GM21786 (cell line): Measurements from ENCODE around the gene NCOR1.
"Not testable (repeated sequence)": the region's sequence is repeated elsewhere in the genome, so short reads cannot be mapped to it uniquely, and the experiment has no call there.

Source experiments
- ATAC-seq: cut with Tn5 transposase; IDR thresholded peaks from one replicate; pipeline ENCODE4 v1.9.1; 2021; ENCODE audit not compliant: unreplicated experiment

NCOR1 gene

DNA sequence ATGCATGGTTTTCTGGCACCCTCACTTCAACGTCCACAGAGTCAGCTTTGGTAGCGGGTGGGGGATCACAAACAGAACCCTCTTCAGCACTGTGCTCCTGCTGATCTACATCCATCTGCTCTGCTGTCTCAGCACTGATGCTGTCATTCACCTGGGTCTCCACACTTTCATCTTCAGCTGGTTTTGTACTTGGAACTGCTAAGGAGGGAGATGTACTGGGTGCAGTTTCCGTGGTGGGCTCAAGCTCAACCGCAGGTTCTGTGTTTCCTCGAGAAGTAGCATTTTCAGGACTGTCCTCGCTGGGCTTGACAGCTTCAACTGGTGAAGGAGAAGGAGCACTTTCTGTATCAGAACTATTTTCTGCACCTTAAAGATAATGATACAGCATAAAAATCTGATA lies 113.9 kb downstream of the NCOR1 start:
- no peak for ATAC-seq

GRCh38 chr17:16100737-16101400 lies 114.5 kb downstream of the NCOR1 start:
- ATAC-seq: no peak

GRCh38 chr17:16091773-16092172 lies 123.6 kb downstream of the NCOR1 start:
- ATAC-seq: no peak

DNA sequence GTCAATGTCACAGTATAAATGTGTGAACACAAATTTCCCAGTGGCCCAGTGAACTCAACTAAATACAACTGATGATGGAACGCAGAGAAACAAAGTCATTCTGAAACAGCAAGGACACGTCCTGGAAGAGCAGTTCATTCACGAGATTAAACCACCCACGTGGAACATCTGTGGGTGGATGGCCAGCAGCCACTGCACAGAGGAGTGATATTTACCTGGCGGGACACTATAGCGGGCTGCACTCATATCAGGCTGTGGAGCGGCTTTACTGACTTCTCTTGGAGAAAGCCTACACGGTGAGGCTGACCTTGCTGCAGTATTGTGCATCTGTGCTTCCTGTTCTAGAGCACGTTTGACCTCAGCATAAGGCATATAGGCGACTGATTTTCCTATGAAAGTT lies 128.4 kb downstream of the NCOR1 start:
- no peak for ATAC-seq

DNA sequence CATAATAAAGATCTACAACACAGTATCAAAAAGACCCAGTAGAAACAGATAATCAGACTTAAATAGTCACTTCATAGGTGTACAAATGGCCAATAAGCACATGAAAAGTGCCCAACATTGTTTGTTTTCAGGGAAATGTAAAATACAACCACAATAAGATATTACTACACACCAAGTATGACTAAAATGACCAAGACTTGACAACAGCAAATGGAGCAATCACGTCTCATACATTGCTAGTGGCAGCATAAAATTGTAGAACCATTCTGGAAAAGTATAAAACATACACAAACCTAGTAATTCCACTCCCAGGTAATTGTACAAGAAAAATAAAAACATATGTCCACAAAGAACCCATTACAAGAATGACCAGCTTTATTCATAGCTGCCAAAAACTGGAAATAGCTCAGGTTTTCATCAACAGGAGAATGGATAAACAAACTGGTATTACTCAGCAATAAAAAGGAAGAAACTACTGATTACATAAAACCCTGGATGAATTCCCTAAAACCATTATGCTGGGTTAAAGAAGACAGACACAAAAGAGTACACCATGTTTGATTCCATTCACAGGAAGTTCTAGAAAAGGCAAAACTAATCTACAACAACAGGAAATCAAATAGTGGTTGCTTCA lies 130.2 kb downstream of the NCOR1 start:
- no peak for ATAC-seq

GRCh38 chr17:16083223-16083622 lies 132.1 kb downstream of the NCOR1 start:
- ATAC-seq: no peak

DNA sequence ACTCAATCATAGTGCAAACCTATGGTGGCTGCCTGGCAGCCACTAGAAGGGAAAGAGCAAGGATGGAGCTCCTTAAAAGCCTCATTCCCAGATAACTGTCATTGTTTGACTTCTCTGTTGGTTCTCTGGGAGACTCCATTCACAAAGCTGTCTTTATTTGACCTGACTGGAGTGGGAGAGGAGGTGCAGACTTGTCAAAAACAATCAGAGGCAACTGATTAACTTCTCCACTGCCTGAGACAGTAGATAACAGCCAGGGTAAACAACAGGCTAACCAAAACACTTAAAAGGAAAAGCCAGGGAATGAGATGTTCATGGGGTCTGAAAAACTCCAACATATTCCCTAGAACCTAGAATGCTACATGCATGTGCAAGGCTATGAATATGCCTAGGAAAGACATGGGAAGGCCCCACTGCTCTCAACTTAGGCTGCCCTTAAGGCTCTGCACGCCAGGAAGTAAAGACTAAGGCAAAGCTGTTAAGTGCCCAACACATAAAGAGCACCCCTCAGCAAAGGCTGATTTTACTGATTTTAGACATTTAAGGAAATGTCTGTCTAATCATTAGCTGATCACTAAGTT lies 133.7 kb downstream of the NCOR1 start:
- no peak for ATAC-seq

- ATAC-seq: no peak
Measured at GRCh38 chr17:16080366-16080765, 135.0 kb downstream of the NCOR1 start.

GRCh38 chr17:16075949-16076348 lies 139.4 kb downstream of the NCOR1 start:
- no peak for ATAC-seq

DNA sequence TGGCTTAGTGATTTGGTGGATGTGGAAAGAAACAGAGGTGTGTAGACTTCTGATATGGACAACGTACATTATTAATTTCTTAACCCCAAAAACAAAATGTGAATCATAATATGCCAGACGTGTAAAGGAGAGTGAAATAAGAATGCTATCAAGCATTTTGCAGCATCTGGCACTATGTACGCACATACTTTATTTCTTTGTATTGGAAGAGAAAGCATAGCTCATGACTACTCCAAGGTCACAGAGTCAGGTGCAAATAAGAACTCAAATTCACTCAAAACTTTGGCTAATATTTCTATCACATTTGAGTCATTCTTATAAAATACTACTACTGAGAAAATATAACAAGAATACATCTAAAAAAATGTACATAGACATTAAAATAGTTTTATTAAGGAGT lies 140.9 kb downstream of the NCOR1 start:
- no peak for ATAC-seq

- ATAC-seq: no peak
Measured at GRCh38 chr17:16073845-16074244, 141.5 kb downstream of the NCOR1 start.

- no peak for ATAC-seq
Measured at GRCh38 chr17:16072031-16072430, 143.3 kb downstream of the NCOR1 start.

DNA sequence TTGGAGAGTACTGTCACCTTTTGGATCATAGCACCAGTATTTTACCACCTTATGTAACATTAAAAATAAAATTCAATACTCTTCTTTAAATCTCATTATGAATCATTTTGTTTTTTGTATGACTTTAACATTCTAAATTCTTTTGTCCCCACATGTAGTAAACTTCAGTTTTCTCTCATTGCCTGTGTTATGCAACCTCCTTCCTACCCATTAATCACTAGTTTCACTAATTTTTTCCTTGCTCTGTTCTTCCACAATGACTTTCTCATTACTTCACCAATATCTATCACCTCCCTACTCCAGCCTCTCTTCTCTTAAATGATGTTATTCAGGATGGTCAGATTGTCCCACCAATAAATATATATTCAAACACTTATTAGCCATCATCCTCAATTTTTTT lies 147.0 kb downstream of the NCOR1 start:
- ATAC-seq: no peak

DNA sequence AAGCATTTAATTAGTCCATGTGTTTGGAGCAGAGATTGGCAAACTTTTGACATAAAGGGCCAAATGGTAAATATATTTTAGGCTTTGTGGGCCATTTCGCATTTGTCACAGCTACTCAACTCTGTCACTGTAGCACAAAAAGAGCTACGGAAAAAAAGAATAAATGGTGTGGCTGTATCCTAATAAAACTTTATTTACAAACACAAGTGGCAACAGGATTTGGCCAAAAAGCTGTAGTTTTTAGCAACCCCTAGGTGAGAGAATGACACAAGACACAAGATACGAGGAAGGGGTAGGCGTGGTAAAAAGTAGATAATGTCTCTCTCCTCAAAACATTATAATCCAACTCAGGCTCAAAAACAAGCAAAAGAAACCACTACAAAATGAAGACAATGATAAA lies 149.2 kb downstream of the NCOR1 start:
- no peak for ATAC-seq

GRCh38 chr17:16061631-16062030 lies 153.7 kb downstream of the NCOR1 start:
- ATAC-seq: no peak

DNA sequence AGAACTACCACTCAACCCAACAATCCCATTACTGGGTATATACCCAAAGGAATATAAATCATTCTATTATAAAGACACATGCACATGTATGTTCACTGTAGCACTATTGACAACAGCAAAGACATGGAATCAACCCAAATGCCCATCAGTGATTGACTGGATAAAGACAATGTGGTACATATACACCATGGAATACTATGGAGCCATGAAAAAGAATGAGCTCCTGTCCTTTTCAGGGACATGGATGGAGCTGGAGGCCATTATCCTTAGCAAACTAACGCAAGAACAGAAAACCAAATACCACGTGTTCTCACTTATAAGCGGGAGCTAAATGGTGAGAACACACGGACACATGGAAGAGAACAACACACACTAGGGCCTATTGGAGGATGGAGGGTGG lies 160.2 kb downstream of the NCOR1 start:
- not testable (repeated sequence) for ATAC-seq

DNA sequence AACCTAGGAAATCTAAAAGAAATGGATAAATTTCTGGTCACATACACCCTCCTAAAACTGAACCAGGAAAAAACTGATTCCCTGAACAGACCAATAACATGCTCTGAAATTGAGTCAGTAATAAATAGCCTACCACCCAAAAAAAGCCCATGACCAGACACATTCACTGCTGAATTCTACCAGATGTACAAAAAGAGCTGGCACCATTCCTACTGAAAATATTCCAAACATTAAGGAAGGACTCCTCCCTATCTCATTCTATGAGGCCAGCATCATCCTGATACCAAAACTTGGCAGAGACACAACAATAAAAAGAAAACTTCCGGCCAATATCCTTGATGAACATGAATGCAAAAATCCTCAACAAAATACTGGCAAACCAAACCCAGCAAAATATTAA lies 162.8 kb downstream of the NCOR1 start:
- ATAC-seq: no peak

DNA sequence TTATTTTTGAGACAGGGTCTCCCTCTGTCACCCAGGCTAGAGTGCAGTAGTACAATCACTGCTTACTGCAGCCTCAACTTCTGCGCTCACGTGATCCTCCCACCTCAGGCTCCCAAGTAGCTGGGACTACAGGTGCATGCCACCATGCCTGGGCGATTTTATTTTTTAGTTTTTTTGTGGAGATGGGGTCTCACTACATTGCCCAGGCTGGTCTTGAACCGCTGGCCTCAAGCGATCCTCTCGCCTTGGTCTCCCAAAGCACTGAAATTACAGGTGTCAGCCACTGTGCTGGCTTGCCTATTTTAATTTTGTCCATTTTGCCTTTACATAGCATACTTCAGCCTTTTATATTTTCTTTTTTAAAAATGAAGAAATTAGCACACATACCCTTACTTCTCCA lies 164.5 kb downstream of the NCOR1 start:
- ATAC-seq: no peak

GRCh38 chr17:16048811-16049449 lies 166.4 kb downstream of the NCOR1 start:
- no peak for ATAC-seq

DNA sequence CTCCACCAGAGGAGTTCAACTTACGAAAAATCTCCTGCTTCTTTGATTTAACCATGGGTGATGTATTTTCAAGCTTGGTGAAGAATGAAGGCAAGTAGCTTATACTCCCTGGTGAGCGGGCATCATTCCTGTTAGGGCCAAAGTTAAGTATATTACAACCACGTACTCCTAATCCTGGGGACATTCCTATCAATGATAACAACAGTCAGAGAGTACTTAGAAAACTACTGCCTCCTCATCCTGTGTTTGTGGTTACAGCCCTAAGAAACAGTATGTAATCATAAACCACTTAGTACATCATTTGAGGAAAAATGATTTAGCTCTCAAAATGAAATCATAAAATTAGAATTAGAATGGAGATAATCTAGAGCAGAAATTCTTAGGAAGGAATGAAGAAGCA lies 168.4 kb downstream of the NCOR1 start:
- ATAC-seq: no peak

- no peak for ATAC-seq
Measured at GRCh38 chr17:16044487-16044886, 170.8 kb downstream of the NCOR1 start.

GRCh38 chr17:16040710-16041251 lies 174.6 kb downstream of the NCOR1 start:
- no peak for ATAC-seq
